NOMO-1 treated with DMSO at 0.1 percent for 48 hours (cell line): ENCODE data around the gene TTC34.
"Not testable (repeated sequence)": the region's sequence is repeated elsewhere in the genome, so short reads cannot be mapped to it uniquely, and the experiment has no call there.

Source experiments
- DNase-seq: peaks from one replicate; lab custom pipeline; 2025; ENCODE audit not compliant: unreplicated experiment; lab: John Stamatoyannopoulos, UW

Gene TTC34

GRCh38 chr1:2781627-2782026 lies 19.9 kb downstream of the TTC34 start:
- DNase-seq, result no peak

DNA sequence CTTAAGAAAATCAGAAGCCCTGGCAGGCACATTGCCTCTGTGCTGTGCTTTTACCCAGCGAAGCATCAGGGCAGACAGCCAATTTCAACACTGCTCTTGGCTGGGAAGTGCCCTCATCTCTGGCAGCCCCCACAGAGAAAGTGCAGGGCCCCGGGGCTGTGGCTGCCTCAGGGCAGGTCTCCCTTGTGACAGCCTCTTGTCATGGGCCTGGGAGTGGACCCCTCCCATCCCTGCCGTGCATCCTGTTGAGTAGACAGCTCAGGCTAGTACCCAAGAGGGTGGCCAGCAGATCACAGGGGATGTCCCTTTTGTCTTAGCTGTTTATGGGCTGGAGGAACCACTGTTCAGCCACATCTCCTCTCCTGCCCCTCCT lies 23.3 kb downstream of the TTC34 start:
- no peak for DNase-seq

- no peak for DNase-seq
Measured at GRCh38 chr1:2777424-2778219, 23.9 kb downstream of the TTC34 start.

DNA sequence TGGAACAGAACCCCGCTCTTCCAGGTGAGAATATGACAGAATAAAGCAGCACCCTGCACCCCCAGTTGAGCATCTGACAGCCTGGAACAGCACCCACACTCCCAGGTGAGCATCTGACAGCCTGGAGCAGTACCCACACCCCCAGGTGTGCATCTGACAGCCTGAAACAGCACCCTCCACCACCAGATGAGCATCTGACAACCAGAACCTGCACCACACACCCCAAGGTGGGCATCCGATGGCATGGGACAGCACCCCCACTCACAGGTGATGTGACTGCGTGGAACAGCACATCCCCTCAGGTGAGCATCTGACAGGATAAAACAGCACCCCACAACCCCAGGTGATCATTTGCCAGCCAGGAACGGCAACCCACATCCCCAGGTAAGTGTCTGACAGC lies 26.2 kb downstream of the TTC34 start:
- DNase-seq, result not testable (repeated sequence)

DNA sequence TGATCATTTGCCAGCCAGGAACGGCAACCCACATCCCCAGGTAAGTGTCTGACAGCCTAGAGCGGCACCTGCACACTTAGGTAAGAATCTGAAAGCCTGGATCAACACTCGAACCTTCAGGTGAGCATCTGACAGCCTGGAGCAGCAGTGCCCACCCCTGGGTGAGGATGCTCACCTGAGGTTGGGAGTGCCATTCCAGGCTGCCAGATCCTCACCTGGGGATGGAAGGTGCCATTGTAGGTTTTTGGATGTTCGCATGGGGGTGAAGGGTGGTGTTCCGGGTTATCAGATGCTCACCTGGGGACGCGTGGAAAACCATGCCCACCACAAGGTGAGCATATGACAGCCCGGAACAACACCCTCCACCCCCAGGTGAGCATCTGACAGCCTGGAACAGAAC lies 33.4 kb downstream of the TTC34 start:
- not testable (repeated sequence) for DNase-seq

DNA sequence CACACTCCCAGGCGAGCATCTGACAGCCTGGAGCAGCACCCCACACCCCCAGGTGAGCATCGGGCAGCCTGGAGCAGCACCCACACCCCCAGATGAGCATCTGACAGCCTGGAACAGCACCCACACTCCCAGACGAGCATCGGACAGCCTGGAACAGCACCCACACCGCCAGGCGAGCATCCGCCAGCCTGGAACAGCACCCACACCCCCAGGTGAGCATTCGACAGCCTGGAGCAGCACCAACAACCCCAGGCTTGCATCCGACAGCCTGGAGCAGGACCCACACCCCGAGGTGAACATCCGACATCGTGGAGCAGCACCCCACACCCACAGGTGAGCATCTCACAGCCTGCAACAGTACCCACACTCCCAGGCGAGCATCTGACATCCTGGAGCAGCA lies 42.1 kb downstream of the TTC34 start:
- not testable (repeated sequence) for DNase-seq

- not testable (repeated sequence) for DNase-seq
Measured at GRCh38 chr1:2757519-2757918, 44.0 kb downstream of the TTC34 start.

DNA sequence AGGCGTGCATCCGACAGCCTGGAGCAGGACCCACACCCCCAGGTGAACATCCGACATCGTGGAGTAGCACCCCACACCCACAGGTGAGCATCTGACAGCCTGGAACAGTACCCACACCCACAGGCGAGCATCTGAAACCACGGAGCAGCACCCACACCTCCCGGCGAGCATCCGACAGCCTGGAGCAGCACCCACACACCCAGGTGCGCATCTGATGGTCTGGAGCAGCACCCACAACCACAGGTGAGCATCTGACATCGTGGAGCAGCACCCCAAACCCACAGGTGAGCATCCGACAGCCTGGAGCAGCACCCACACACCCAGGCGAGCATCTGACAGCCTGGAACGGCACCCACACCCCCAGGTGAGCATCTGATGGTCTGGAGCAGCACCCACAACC lies 46.1 kb downstream of the TTC34 start:
- not testable (repeated sequence) for DNase-seq

DNA sequence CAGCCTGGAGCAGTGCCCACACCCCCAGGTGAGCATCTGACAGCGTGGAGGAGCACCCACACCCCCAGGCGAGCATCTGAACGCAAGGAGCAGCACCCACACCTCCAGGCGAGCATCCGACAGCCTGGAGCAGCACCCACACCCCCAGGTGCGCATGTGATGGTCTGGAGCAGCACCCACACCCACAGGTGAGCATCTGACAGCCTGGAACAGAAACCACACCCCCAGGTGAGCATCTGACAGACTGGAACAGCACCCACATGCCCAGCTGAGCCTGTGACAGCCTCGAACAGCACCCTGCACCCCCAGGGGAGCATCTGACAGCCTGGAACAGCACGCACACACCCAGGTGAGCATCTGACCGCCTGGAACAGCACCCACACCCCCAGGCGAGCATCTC lies 46.9 kb downstream of the TTC34 start:
- not testable (repeated sequence) for DNase-seq

DNA sequence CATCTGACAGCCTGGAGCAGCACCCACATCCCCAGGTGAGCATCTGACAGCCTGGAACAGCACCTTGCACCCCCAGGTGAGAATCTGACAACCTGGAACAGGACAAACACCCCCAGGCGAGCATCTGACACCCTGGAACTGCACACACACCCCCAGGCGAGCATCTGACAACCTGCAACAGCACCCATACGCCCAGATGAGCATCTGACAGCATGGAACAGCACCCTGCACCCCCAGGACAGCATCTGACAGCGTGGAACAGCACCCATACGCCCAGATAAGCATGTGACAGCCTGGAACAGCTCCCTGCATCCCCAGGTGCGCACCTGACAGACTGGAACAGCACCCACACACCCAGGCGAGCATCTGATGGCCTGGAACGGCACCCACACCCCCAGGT lies 49.0 kb downstream of the TTC34 start:
- DNase-seq, result not testable (repeated sequence)

DNA sequence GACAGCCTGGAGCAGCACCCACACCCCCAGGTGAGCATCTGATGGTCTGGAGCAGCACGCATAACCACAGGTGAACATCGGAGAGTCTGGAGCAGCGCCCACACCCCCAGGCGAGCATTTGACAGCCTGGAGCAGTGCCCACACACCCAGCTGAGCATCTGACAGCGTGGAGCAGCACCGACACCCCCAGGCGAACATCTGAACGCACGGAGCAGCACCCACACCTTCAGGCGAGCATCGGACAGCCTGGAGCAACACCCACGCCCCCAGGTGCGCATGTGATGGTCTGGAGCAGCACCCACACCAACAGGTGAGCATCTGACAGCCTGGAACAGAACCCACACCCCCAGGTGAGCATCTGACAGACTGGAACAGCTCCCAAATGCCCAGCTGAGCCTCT lies 49.6 kb downstream of the TTC34 start:
- not testable (repeated sequence) for DNase-seq

- DNase-seq, result not testable (repeated sequence)
Measured at GRCh38 chr1:2750766-2751730, 50.4 kb downstream of the TTC34 start.

DNA sequence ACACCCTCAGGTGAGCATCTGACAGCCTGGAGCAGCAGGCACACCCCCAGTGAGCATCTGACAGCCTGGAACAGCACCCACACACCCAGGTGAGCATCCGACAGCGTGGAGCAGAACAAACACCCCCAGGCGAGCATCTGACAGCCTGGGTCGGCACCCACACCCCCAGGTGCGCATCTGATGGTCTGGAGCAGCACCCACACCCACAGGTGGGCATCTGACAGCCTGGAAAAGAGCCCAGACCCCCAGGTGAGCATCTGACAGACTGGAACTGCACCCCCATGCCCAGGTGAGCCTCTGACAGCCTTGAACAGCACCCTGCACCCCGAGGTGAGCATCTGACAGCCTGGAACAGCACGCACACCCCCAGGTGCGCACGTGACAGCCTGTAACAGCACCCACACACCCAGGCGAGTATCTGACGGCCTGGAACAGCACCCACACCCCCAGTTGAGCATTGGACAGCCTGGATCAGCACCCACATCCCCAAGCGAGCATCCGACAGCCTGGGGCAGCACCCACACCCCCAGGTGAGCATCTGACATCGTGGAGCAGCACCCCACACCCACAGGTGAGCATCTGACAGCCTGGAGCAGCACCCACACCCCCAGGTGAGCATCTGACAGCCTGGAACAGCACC lies 51.3 kb downstream of the TTC34 start:
- DNase-seq, result not testable (repeated sequence)

GRCh38 chr1:2748626-2749025 lies 52.9 kb downstream of the TTC34 start:
- DNase-seq, result not testable (repeated sequence)

- DNase-seq, result not testable (repeated sequence)
Measured at GRCh38 chr1:2694796-2695195, 106.7 kb downstream of the TTC34 start.

DNA sequence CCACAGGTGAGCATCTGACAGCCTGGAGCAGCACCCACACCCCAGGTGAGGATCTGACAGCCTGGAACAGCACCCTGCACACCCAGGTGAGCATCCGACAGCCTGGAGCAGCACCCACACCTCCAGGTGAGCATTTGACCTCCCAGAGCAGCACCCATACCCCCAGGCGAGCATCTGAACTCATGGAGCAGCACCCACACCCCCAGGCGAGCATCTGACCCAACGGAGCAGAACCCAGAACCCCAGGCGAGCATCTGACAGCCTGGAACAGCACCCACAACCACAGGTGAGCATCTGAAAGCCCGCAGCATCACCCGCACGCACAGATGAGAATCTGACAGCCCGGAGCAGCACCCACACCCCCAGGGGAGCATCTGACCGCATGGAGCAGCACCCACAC lies 111.3 kb downstream of the TTC34 start:
- not testable (repeated sequence) for DNase-seq

- not testable (repeated sequence) for DNase-seq
Measured at GRCh38 chr1:2688336-2688665, 113.2 kb downstream of the TTC34 start.

DNA sequence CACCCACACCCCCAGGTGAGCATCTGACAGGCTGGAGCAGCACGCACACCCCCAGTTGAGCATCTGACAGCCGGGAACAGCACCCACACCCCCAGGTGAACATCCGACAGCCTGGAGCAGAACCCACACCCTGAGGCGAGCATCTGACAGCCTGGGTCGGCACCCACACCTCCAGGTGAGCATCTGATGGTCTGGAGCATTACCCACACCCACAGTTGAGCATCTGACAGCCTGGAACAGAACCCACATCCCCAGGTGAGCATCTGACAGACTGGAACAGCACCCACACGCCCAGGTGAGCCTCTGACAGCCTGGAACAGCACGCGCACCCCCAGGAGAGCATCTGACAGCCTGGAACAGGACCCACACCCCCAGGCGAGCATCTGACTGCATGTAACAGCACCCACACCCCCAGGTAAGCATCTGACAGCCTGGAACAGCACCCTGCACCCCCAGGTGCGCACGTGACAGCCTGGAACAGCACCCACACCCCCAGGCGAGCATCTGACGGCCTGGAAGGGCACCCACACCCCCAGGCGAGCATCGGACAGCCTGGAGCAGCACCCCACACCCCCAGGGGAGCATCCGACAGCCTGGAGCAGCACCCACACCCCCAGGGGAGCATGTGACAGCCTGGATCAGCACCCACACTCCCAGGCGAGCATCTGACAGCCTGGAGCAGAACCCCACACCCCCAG lies 113.7 kb downstream of the TTC34 start:
- DNase-seq, result not testable (repeated sequence)

GRCh38 chr1:2687174-2687591 lies 114.3 kb downstream of the TTC34 start:
- DNase-seq, result not testable (repeated sequence)

DNA sequence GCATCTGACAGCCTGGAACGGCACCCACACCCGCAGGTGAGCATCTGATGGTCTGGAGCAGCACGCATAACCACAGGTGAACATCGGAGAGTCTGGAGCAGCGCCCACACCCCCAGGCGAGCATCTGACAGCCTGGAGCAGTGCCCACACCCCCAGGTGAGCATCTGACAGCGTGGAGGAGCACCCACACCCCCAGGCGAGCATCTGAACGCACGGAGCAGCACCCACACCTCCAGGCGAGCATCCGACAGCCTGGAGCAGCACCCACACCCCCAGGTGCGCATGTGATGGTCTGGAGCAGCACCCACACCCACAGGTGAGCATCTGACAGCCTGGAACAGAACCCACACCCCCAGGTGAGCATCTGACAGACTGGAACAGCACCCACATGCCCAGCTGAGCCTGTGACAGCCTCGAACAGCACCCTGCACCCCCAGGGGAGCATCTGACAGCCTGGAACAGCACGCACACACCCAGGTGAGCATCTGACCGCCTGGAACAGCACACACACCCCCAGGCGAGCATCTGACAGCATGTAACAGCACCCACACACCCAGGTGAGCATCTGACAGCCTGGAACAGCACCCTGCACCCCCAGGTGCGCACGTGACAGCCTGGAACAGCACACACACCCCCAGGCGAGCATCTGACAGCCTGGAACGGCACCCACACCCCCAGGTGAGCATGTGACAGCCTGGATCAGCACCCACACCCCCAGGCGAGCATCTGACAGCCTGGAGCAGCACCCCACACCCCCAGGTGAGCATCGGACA lies 115.2 kb downstream of the TTC34 start:
- not testable (repeated sequence) for DNase-seq
